GM12874 (cell line): ENCODE measurements around the gene ERFL.

ENCODE experiments used
- CTCF ChIP-seq: IDR thresholded peaks from 2 replicates; pipeline ENCODE4 v1.5.1; 2011; ENCODE audit warnings: low read depth, mild to moderate bottlenecking, control low read depth, low read length, moderate library complexity; ENCODE audit not compliant: insufficient read depth

The ERFL gene

GRCh38 chr19:41918095-41918494, 10.2 kb downstream of the ERFL start:
- TF ChIP-seq CTCF, result no peak

GRCh38 chr19:41917676-41918075, 10.6 kb downstream of the ERFL start:
- no peak for TF ChIP-seq CTCF

GRCh38 chr19:41915776-41916414, 12.4 kb downstream of the ERFL start:
- TF ChIP-seq CTCF, result no peak

- TF ChIP-seq CTCF, result no peak
Observed at GRCh38 chr19:41915021-41915775, 13.1 kb downstream of the ERFL start.

- TF ChIP-seq CTCF, result no peak
Observed at GRCh38 chr19:41913538-41914423, 14.5 kb downstream of the ERFL start.

GRCh38 chr19:41912899-41913537, 15.2 kb downstream of the ERFL start:
- no peak for TF ChIP-seq CTCF
